Smooth muscle cell (in vitro differentiated cells): ENCODE measurements around the gene ANLN. TPM values are rescaled to one million over a fixed set of nuclear protein-coding genes. Genes with fewer than 3 reads are reported as not detected.
A peak's percentile ranks its signal among the peaks of the same experiment; 100 is the strongest.

Experiments
- DNase-seq: peaks from one replicate; lab custom pipeline; 2025; ENCODE audit not compliant: unreplicated experiment; lab: John Stamatoyannopoulos, UW
- H2AFZ ChIP-seq: fragments of 200-600 bp; sonication (generic); 2 replicates; pipeline ENCODE4 v1.6.0; 2016; ENCODE audit warnings: antibody characterized with exemption, low read depth, mild to moderate bottlenecking
- H3F3A ChIP-seq: fragments of 200-600 bp; sonication (generic); 2 replicates; pipeline ENCODE4 v1.6.0; 2017; ENCODE audit warnings: antibody characterized with exemption, low read depth
- H3K27ac ChIP-seq: fragments of 200-600 bp; sonication (generic); 2 replicates; pipeline ENCODE4 v1.5.1; 2016; ENCODE audit warnings: low read depth, mild to moderate bottlenecking
- H3K27me3 ChIP-seq: fragments of 200-600 bp; sonication (generic); 2 replicates; pipeline ENCODE4 v1.6.1; 2016; ENCODE audit warnings: low read depth, mild to moderate bottlenecking
- H3K36me3 ChIP-seq: fragments of 200-600 bp; sonication (generic); 2 replicates; pipeline ENCODE4 v1.5.1; 2016; ENCODE audit warnings: low read depth
- H3K4me1 ChIP-seq: fragments of 200-600 bp; sonication (generic); 2 replicates; pipeline ENCODE4 v1.5.1; 2016; ENCODE audit warnings: low read depth
- H3K4me2 ChIP-seq: fragments of 200-600 bp; sonication (generic); 2 replicates; pipeline ENCODE4 v1.6.0; 2016; ENCODE audit warnings: mild to moderate bottlenecking
- H3K4me3 ChIP-seq: fragments of 200-600 bp; sonication (generic); 2 replicates; pipeline ENCODE4 v1.5.1; 2016; ENCODE audit warnings: mild to moderate bottlenecking
- H3K79me2 ChIP-seq: fragments of 200-600 bp; sonication (generic); 2 replicates; pipeline ENCODE4 v1.6.0; 2016; ENCODE audit warnings: low read depth, mild to moderate bottlenecking
- H3K9ac ChIP-seq: fragments of 200-600 bp; sonication (generic); 2 replicates; pipeline ENCODE4 v1.6.0; 2016; ENCODE audit warnings: low read depth
- H3K9me3 ChIP-seq: fragments of 200-600 bp; sonication (generic); replicated peaks from 2 replicates; pipeline ENCODE4 v1.5.1; 2016; ENCODE audit warnings: low read depth
- H4K20me1 ChIP-seq: fragments of 200-600 bp; sonication (generic); 2 replicates; pipeline ENCODE4 v1.6.0; 2016; ENCODE audit warnings: low read depth
- CTCF ChIP-seq: fragments of 200-600 bp; sonication (generic); IDR thresholded peaks from 2 replicates; pipeline ENCODE4 v1.5.1; 2017; ENCODE audit warnings: borderline replicate concordance, mild to moderate bottlenecking, antibody characterized with exemption; ENCODE audit not compliant: insufficient read depth, poor library complexity, severe bottlenecking
- WGBS: methylation state at CpG from one replicate; pipeline ENCODE4 v1.1.7; 2016; ENCODE audit warnings: low lambda C conversion rate; 5-methylcytosine and 5-hydroxymethylcytosine counted together
- polyA plus RNA-seq: library from polyadenylated mRNA; unstranded; fragments of >200 nt; fragmentation: Nextera tagmentation; extraction: Ambion mirVana; gene quantifications from 2 replicates; pipeline ENCODE4 v1.2.1, GENCODE V29; 2016
- total RNA-seq: library from RNA; depleted of rRNA; stranded (reverse); fragments of >200 nt; gene quantifications from 2 replicates; pipeline ENCODE4 v1.2.3, GENCODE V29; 2014

Gene ANLN
- total and polyA plus RNA-seq, 2 experiments from 2014 or later = 9.0 to 28.7 TPM

GRCh38 chr7:36388423-36388822 lies 1.2 kb upstream of the ANLN start:
- H2AFZ ChIP-seq = peak overlapping the region; percentile 36
- peaks cover 14% of the 10 kb centered on the region for H3F3A ChIP-seq
- whole genome bisulfite sequencing = 80% methylated on average over 4 of the region's 4 CpGs
- peaks cover 30% of the 10 kb centered on the region for H3K79me2 ChIP-seq
- no peaks in the 10 kb centered on the region for H3K9me3 ChIP-seq
- no peaks in the 10 kb centered on the region for H4K20me1 ChIP-seq
- H3K27me3 ChIP-seq = no peaks in the 10 kb centered on the region
- H3K4me3 ChIP-seq = no peak overlapping the region
- H3K4me1 ChIP-seq = peaks cover 20% of the 10 kb centered on the region
- H3K4me2 ChIP-seq = no peak overlapping the region
- no peaks in the 10 kb centered on the region for H3K36me3 ChIP-seq
- H3K27ac ChIP-seq = no peak overlapping the region
- no peak overlapping the region for H3K9ac ChIP-seq
- DNase-seq = no peak
- TF ChIP-seq CTCF = no peak

GRCh38 chr7:36390199-36391090 lies 783 bp downstream of the ANLN start:
- no peaks in the 10 kb centered on the region for H3K9me3 ChIP-seq
- peaks cover 20% of the 10 kb centered on the region for H3K4me1 ChIP-seq
- peak overlapping the region; percentile 84 for H3K27ac ChIP-seq
- peaks cover 50% of the 10 kb centered on the region for H3K79me2 ChIP-seq
- no peaks in the 10 kb centered on the region for H3K36me3 ChIP-seq
- peaks cover 14% of the 10 kb centered on the region for H3F3A ChIP-seq
- DNase-seq = peak; percentile 64
- 2% methylated on average over 26 of the region's 26 CpGs for WGBS
- H2AFZ ChIP-seq = peak overlapping the region; percentile 86
- H3K4me3 ChIP-seq = peak overlapping the region; percentile 77
- no peaks in the 10 kb centered on the region for H4K20me1 ChIP-seq
- no peaks in the 10 kb centered on the region for H3K27me3 ChIP-seq
- TF ChIP-seq CTCF = no peak
- peak overlapping the region; percentile 90 for H3K4me2 ChIP-seq
- peak overlapping the region; percentile 88 for H3K9ac ChIP-seq

- Histone ChIP-seq H3K27me3 (no peaks in the 10 kb centered on the region), H3K4me1 (peaks cover 20% of the 10 kb centered on the region), H3F3A (peaks cover 14% of the 10 kb centered on the region), H2AFZ (peak overlapping the region; percentile 73), H3K4me2 (peak overlapping the region; percentile 90), H4K20me1 (no peaks in the 10 kb centered on the region), H3K9ac (peak overlapping the region; percentile 88), H3K79me2 (peaks cover 62% of the 10 kb centered on the region), H3K9me3 (no peaks in the 10 kb centered on the region), H3K36me3 (no peaks in the 10 kb centered on the region), H3K27ac (peak overlapping the region; percentile 84), H3K4me3 (peak overlapping the region; percentile 77)
- no peak for DNase-seq
- WGBS = 55% methylated on average over 10 of the region's 10 CpGs
- no peak for TF ChIP-seq CTCF
These were observed 2.0 kb downstream of the ANLN start for GRCh38 chr7:36391436-36392198.
